ENCODE data around the gene ANKK1.

The ANKK1 gene

DNA sequence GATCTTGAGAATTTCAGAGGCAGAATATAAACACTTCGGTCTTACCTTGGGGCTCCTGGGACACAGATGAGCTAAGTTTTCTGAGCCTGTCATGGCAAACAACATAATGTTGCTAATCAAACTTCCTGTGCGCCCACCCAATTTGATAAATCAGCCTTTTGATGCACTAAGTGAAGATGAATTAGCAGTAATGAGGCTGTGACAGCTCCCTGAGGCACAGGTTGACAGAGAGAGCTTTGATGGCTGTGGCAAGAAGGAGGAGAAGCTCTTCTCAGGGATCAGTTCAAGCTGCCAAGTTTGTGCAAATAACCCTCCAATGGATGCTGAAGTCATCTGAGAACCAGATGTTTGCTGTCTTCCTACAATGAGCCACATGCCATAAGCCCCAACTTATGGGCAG lies 53.2 kb downstream of the ANKK1 start:
- no peak overlapping the region for H3K4me3 ChIP-seq (ENCODE audit: low read length)
- DNase-seq (ENCODE audit: low read depth): no peak
- no peak for TF ChIP-seq CTCF (conservative IDR thresholded peaks at IDR 0.05; ENCODE audit: low read depth, low read length)

DNA sequence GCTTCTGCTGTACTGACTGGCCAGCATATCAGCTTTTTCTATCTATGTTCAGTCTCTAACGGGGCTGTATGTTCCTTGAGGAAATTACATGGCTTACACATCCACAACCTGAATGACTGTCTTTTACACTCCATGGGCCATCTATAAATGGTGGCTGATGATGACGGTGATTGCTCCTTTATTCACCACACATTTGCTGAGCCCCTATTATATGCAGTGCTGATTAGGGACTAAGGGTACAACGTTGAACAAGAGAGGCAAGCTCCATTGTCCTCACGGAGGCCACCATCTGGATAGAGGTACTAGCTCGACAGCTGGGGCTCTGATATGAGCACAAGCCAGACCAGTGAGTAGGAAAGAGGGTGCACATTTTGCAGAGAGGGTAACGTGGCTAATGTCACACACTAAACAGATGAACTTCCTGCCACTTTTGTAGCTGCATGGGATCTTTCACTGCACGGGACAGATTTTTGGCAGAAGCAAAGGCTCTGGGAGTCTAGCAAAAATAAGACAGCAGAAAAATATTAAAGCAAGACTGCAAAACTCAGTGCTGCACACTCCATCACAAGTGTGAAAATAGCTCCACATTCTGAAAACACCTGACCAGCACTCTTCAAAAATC lies 57.0 kb downstream of the ANKK1 start:
- no peak for TF ChIP-seq CTCF (conservative IDR thresholded peaks at IDR 0.05; ENCODE audit: low read depth, low read length)
- no peak overlapping the region for H3K4me3 ChIP-seq (ENCODE audit: low read length)
- DNase-seq (ENCODE audit: low read depth): no peak

- DNase-seq (ENCODE audit: low read depth): no peak
- no peak for TF ChIP-seq CTCF (conservative IDR thresholded peaks at IDR 0.05; ENCODE audit: low read depth, low read length)
These were observed 58.5 kb downstream of the ANKK1 start for GRCh38 chr11:113446112-113446511.

DNA sequence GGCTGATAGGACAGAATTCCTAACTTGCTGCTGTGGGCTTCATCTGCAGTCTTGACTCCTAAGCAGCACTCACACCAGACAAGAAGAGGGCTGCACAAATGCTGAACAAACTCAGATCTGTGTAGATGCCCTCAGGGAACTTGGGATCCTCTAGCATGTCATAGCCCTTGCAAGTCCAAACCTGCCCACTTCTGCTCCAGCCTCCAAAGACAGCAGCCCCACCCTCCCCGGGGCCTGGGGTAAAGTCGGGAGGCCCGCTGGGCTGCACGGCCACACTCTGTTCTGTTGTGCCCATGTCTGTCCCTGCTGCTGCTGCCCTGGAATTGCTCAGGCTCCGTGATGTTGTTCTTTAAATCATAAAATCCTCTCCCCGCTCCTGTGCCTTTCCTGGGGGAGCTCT lies 59.4 kb downstream of the ANKK1 start:
- TF ChIP-seq CTCF (conservative IDR thresholded peaks at IDR 0.05; ENCODE audit: low read depth, low read length): no peak

More at GRCh38 chr11:113446112-113446511, 58.5 kb downstream of the ANKK1 start:
- H3K4me3 ChIP-seq (ENCODE audit: low read length): no peak overlapping the region

GRCh38 chr11:113447621-113448315 lies 60.2 kb downstream of the ANKK1 start:
- no peak for TF ChIP-seq CTCF (conservative IDR thresholded peaks at IDR 0.05; ENCODE audit: low read depth, low read length)
- no peak for DNase-seq (ENCODE audit: low read depth)
- H3K4me3 ChIP-seq (ENCODE audit: low read length): no peak overlapping the region

More for the DNA sequence above, 59.4 kb downstream of the ANKK1 start:
- no peak overlapping the region for H3K4me3 ChIP-seq (ENCODE audit: low read length)
- no peak for DNase-seq (ENCODE audit: low read depth)

DNA sequence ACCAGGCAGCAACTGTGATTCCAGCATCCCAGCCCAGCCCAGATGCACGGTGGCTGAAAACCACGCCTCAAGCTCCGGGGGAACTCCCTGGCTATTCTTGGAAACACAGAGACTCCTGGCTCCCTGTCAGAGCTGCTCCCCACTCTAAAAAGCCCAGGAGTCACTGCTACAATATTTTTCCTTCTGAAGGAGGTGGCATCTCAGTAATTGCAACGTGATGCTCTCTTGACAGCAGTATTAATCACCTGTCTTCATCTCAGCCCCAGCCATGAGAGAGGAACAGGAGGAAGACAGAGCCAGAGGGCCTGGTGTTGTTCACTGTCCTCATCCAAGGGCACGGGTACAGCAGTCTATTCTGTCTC lies 60.7 kb downstream of the ANKK1 start:
- TF ChIP-seq CTCF (conservative IDR thresholded peaks at IDR 0.05; ENCODE audit: low read depth, low read length): no peak
- H3K4me3 ChIP-seq (ENCODE audit: low read length): no peak overlapping the region
- DNase-seq (ENCODE audit: low read depth): no peak

DNA sequence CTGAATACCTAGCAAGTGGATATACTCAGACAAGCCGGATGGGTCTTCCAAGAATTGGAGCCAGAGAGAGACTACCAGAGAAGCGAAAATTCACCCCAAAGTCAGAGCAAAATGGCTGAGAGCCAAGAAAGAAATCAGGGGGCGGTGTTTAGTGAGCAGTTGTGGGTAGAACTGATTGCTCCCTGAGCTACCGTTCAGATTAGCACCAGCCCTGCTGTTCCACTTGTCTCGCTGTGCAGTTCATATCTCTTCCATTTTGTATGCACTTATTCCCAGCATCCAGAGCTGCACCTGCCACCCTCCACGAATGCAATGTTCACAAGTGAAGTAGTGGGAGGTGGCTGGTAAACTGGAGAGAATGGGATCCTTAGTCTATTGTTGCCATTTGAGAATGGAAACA lies 62.2 kb downstream of the ANKK1 start:
- no peak for TF ChIP-seq CTCF (conservative IDR thresholded peaks at IDR 0.05; ENCODE audit: low read depth, low read length)
- no peak overlapping the region for H3K4me3 ChIP-seq (ENCODE audit: low read length)
- DNase-seq (ENCODE audit: low read depth): no peak
